Brain microvascular endothelial cell (primary cell): ENCODE results near the gene ZNF155.

ENCODE experiments used
- DNase-seq: peaks from one replicate; pipeline ENCODE4 v3.0.0-alpha.2; 2020
- H3K27ac ChIP-seq: fragments of 250-450 bp; sonication (Bioruptor Pico); 2 replicates; pipeline ENCODE4 v1.5.1; 2020; ENCODE audit warnings: mild to moderate bottlenecking, moderate library complexity
- H3K27me3 ChIP-seq: fragments of 250-450 bp; sonication (Bioruptor Pico); replicated peaks from 2 replicates; pipeline ENCODE4 v1.5.1; 2020; ENCODE audit warnings: mild to moderate bottlenecking
- H3K36me3 ChIP-seq: fragments of 250-450 bp; sonication (Bioruptor Pico); replicated peaks from 2 replicates; pipeline ENCODE4 v1.5.1; 2020; ENCODE audit warnings: mild to moderate bottlenecking
- H3K4me3 ChIP-seq: 2 replicates; pipeline ENCODE4 v1.5.1; 2011; ENCODE audit warnings: low read depth, mild to moderate bottlenecking, control low read depth, low read length, moderate library complexity
- CTCF ChIP-seq: IDR thresholded peaks from 2 replicates; pipeline ENCODE4 v1.5.1; 2011; ENCODE audit warnings: low read depth, mild to moderate bottlenecking, moderate library complexity, low read length, control low read depth, inconsistent platforms; ENCODE audit errors: missing control alignments
- in situ Hi-C: cut with HindIII; loops from 2 replicates; pipeline ENCODE4 v1.10.0; 2017; ENCODE audit warnings: low sequenced_read_pairs, low pct_ligation_motif_present

ZNF155 gene

GRCh38 chr19:44019498-44019897 is 35.5 kb downstream of the ZNF155 start:
- in situ Hi-C loops = no loop called here
- no peak for TF ChIP-seq CTCF
- Histone ChIP-seq H3K27ac (no peak overlapping the region), H3K36me3 (no peaks in the 10 kb centered on the region), H3K27me3 (no peaks in the 10 kb centered on the region), H3K4me3 (no peak overlapping the region)
- no peak for DNase-seq

- no peak for TF ChIP-seq CTCF
- Histone ChIP-seq H3K27ac (no peak overlapping the region), H3K36me3 (no peaks in the 10 kb centered on the region), H3K27me3 (no peaks in the 10 kb centered on the region), H3K4me3 (no peak overlapping the region)
- in situ Hi-C loops = no loop called here
- DNase-seq = no peak
Observed at GRCh38 chr19:44021221-44021620, 37.2 kb downstream of the ZNF155 start.

GRCh38 chr19:44024900-44025216 is 40.9 kb downstream of the ZNF155 start:
- TF ChIP-seq CTCF = no peak
- H3K36me3 ChIP-seq = peaks cover 22% of the 10 kb centered on the region
- in situ Hi-C loops = no loop called here
- DNase-seq = no peak
- no peaks in the 10 kb centered on the region for H3K27me3 ChIP-seq
- H3K27ac ChIP-seq = no peak overlapping the region
- peak overlapping the region; percentile 92 for H3K4me3 ChIP-seq

- no peak for TF ChIP-seq CTCF
- peak within 1 kb of the TSS; percentile 92 for H3K4me3 ChIP-seq
- H3K27ac ChIP-seq = peak within 1 kb of the TSS; percentile 30
- no peaks in the 10 kb centered on the region for H3K27me3 ChIP-seq
- peak; percentile 92 for DNase-seq
- in situ Hi-C loops = no loop called here
- H3K36me3 ChIP-seq = peaks cover 26% of the 10 kb centered on the region
Observed at GRCh38 chr19:44025217-44025936, 41.4 kb downstream of the ZNF155 start, which contains the start of gene ZNF222. Gene ZNF222 (plus strand): TSS chr19:44025379. CDS start chr19:44025437, 58 bp downstream.

- no peak for TF ChIP-seq CTCF
- DNase-seq = no peak
- Histone ChIP-seq H3K36me3 (peaks cover 36% of the 10 kb centered on the region), H3K27ac (no peak overlapping the region), H3K27me3 (no peaks in the 10 kb centered on the region), H3K4me3 (no peak overlapping the region)
- in situ Hi-C loops = no loop called here
Observed at GRCh38 chr19:44026622-44027021, 42.6 kb downstream of the ZNF155 start.
